KG1 (cell line): Measurements from ENCODE around the gene SLIT1.

Experiments used
- DNase-seq: peaks from one replicate; lab custom pipeline; 2025; lab: John Stamatoyannopoulos, UW

Gene SLIT1

DNA sequence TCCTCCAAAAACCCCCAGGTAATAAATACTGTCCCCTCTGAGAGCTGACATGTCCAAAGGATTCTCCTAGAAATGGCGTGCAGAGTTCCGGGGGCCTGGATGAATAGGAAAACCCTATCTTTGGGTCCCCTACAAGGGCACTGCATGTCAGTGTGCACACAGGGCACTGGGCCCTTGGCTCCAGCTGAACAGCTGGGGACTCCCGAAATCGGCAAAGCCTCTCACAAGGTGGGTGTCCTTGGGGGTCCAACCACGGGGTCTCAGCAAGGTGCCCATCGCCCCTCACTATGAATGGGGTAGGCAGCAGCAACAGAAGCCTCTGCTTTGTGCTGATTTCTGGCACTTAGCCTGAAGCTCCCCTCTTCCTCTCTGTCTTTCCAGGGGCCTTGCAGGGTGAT lies 46.1 kb downstream of the SLIT1 start:
- DNase-seq, result no peak

DNA sequence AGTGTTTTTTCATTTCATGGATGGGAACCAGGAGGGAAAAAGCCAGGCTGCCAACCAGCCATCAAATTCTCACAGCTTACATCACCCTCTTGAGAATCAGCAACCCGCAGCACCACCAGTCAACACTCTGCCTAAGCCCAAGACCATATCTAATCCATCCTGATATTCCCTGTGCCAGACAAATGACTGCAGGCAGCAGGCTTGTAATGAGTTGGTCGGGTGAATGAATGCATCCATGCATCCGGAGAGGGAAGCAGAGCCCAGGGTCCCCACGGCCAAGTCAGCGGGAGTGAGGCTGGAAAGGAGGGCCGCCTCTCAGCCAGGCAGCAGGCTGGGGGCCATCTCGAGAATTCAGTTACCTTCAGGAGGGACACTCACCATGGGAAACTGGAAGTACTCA lies 46.9 kb downstream of the SLIT1 start:
- DNase-seq, result no peak

DNA sequence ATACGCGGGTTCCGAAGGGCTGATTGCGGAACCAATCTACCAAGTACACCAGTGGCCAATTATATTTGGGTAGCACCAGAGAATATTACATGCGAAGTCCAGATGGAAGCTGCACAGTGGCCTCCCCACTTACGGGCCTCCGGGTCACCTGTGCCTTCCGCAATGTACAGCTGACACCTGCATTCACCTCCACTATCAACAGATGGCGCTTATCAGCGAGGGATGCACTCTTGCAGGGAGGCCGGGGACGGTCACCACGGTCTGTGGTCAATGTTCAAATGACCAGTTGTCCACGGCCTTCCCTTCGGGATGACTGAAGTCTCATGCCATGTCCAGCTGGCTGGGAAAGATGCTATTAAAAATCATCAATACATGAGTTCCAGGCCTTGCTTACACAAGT lies 47.6 kb downstream of the SLIT1 start:
- no peak for DNase-seq

DNA sequence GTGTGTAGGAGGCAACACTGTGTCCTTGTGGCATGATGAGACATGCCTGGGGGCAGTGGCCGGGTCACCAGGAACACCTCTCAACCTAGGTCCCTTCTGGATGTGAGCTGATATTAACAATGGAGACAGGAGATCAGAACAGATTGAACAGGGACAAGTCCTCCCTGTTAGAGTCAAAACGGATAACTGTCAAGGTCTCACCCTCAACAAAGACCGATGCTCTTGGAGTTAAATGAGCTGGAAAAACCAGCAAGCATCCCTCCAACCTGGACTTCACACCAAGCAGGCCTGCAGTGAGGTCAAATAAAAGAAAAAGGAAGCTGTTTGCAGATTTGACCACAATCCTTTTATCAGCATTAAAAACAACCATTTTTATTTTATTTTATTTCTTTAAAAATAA lies 49.0 kb downstream of the SLIT1 start:
- no peak for DNase-seq

- DNase-seq, result no peak
These were observed 50.3 kb downstream of the SLIT1 start for GRCh38 chr10:97135464-97135863.

DNA sequence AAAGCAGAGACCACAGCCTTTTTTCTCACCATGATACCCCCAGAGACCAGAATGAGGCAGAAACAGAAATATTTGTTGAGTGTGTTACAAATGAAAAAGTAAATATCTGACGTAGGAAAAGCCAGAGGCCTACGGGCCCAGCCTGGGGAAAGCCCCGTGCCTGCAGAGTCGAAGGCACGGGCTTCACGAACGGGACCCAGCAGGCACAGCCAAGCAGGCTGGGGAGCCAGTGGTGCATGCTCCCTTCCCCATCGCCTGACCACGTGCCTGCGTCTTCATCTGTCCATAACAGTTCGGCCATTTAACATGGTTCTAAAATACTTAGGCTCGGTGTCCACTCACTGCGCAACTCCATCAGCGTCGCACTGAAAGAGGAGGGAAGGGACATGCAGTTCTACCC lies 50.8 kb downstream of the SLIT1 start:
- DNase-seq, result no peak

DNA sequence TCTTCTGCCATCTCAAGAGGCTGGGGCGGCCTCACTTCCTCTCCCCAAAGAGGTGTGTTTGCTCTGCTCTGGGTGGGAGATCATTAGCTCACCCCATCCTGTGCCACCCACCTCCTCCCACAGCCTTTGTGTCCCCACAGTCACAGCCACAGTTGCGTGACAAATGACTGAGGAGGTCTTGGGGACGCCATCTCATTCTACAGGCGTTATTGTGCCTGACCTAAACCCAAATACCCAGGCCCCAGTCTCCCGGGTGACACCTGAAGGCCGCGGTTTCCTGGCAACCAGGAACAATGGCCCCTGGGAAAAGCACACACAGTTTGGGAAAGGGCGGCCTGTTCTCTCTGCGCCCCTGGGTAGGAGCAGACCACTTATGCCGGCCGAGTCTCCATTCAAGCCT lies 51.6 kb downstream of the SLIT1 start:
- no peak for DNase-seq

GRCh38 chr10:97132273-97132672 lies 53.5 kb downstream of the SLIT1 start:
- no peak for DNase-seq

GRCh38 chr10:97131666-97132065 lies 54.1 kb downstream of the SLIT1 start:
- no peak for DNase-seq

GRCh38 chr10:97131181-97131628 lies 54.6 kb downstream of the SLIT1 start:
- DNase-seq, result no peak

GRCh38 chr10:97129666-97130065 lies 56.1 kb downstream of the SLIT1 start:
- no peak for DNase-seq

- no peak for DNase-seq
These were observed 57.1 kb downstream of the SLIT1 start for GRCh38 chr10:97128516-97129154.

- no peak for DNase-seq
These were observed 57.7 kb downstream of the SLIT1 start for GRCh38 chr10:97128039-97128492.

DNA sequence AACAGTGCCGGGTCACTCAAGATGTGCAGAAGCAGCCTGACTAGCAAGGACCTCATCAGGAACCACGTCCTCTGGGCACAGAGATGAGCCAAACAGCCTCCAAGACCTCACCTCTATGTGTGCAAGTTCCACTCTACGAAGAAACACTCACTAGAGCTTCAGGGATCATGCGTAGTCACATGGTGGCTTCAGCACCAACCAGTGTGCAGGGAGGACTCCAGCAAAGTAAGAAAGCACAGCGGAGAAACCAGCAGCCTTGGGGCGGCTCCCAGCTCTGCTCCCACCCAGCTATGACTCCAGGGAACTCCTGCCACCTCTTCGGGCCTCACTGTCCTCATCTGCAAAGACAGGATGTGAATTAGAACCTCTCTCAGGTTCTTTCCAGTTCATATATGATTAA lies 58.2 kb downstream of the SLIT1 start:
- no peak for DNase-seq

DNA sequence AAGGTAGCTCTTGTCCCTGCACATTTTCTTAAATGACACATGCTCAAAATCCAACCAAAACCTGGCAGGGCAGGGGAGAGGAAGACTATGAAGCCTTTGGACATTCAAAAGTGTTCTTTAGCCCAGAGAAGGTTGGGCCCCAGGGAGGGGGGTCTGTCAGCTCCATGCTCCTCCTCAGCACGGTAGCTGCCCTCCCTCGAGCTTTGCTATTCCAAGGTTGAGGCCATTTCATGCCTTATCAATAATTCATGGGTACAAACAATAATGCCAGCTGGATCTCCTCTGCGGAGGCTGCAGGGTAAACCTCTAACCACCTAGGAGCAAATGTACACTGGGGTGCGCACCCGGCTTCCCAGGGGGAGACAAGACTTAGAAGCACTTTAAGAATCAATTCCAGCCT lies 61.5 kb downstream of the SLIT1 start:
- DNase-seq, result no peak

DNA sequence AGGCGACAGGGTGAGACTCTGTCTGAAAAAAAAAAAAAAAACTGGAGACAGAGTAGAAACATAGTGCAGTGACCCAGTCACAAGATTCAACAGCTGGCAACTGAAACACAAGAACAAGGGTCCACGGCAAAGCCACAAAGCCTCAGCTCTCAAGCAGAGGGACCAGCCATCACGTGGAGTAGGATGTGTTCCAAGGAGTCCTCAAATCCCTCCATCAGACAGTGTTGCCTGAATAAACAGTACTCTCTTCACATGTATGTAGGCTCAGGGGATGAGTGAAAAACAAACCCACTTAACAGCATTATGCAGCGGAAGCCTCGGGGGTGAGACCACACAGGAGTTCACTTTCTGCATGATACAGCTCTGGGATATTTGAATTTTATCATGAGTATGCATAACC lies 62.0 kb downstream of the SLIT1 start:
- no peak for DNase-seq

GRCh38 chr10:97121041-97121440 lies 64.7 kb downstream of the SLIT1 start:
- no peak for DNase-seq

DNA sequence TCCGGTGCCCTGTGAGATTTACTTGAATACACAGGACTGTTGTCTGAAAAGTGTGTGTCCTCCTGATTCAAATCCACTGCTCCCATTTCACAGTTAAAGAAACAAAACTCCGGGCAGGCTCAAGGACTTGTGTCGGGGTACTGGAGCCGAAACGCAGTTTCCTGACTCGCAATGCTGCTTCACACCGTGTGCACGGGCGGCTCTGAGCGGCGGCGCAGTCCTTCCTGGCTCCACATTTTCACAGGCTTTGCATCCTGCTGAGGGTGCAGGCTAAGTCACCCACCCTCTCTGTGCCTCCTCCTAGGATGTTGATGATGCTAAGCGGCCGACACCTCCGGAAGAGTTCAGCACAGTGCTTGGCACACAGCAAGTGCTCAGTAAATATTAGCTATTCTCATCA lies 65.4 kb downstream of the SLIT1 start:
- DNase-seq, result no peak

DNA sequence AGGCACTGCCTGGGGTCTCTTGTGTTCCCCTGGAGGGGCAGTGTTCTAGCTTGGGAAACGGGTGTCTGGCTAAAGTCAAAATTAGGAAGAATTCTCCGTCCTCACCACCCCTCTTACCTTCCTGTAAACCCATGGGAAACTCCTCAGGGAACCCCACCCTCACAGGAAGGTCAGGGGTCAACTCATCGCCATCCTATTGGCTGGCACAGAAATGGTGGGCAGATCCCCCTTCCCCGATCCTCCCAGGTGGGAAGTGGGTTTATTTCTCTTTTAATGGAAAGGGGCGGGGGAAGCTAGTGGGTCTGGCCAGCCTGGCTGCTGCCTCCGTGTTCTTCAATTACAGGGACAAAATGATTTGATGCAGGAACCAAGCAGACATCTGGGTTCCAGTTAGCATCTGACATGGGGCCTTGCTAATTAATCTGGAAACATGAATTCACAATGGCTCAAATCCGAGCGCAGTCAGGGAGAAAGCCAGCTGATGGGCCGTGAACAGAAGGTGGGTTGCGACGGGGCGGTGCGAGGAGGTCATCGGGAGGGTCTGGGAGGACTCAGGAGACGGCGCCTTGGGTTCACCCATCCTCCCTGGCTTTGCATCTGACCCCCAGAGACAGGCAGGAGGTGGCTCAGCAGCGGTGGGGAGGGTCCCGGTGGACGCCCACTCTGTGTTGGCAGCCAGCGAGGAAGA lies 66.6 kb downstream of the SLIT1 start:
- DNase-seq, result no peak

DNA sequence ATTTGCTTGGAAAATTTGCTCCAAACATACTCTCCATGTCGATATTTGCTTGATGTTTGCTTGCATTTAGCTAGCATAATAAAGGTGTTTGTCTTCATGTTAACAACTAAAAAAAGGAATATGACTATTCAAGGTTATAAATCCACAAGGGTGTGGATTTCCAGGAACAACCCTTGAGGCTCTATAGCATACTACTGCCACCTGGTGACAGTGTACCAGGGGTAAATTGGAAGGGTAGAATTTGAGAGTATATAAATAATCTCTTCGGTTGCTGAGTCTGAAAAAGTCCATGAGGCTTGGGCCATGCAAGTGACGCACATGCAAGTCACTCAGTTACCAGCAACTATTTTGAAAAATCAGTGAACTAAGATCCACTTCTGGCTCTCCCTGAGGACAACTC lies 68.4 kb downstream of the SLIT1 start:
- no peak for DNase-seq

DNA sequence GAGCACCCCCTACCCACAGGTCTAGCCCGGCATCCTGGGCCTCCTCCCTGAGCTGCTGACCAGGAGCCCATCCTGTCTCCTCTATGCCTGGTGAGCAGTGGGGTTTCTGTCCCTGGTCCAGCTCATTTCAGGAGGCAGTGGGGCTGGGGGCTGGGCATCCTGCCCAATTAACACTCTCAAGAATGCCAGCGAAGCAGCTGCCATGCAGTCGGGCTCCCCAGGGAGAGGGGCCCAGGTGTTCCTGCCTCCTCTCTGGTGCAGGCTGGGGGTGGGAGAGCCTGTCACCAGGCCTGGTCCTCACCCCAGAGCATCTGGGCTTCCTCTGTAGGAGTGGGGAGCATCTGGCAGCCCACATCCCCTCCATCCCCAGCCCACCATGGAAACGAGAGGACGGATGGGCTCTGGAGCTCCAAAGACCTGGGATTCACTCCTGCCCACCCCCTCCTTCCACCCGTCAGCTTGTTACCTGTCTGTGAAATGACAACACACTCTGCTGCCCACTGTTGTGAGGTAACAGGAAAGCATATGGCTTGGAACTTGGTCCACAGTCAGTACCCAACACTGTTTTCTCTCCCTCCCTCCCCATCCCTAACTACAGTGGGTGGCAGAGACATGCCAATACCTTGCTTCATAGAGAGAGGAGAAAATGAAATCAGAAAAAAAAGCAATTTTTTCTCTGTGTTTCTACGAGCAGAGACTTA lies 69.1 kb downstream of the SLIT1 start:
- DNase-seq, result no peak

DNA sequence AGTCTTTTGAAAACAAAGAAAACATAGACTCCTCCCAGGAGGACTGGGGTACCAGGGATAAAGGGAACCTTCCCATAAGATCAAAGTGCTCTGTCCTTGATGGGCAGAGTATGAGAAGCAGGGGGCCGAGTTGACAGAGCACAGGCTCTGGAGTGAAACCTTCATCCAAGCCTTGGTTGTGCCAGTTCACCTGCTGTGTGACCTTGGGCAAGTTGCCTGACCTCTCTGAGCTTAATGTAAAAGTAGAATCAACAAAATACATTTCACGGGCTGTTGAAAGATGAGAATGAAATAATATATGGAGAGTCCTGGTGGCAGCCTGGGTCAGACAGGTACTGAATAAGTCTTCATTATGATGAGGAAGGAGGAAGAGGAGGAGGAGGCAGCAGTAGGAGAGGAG lies 69.9 kb downstream of the SLIT1 start:
- DNase-seq, result no peak

GRCh38 chr10:97111615-97112014 lies 74.1 kb downstream of the SLIT1 start:
- no peak for DNase-seq
